ENCODE data around the gene VSIR. TPM values are rescaled to one million over a fixed set of nuclear protein-coding genes. Genes with fewer than 3 reads are reported as not detected.

VSIR gene
- total RNA-seq, 2 donors from 2014 or later: 0.07 to 0.68 TPM

- Mint-ChIP-seq H3K36me3 (ENCODE audit: low read depth) (no peaks in the 10 kb centered on the region), H3K4me1 (peaks cover 2% of the 10 kb centered on the region), H3K27me3 (ENCODE audit: insufficient read depth) (peaks cover 13% of the 10 kb centered on the region), H3K9me3 (peaks cover 2% of the 10 kb centered on the region), H3K27ac (no peak within 1 kb of the TSS), H3K4me3 (no peak within 1 kb of the TSS)
- Histone ChIP-seq H3K9me3 (ENCODE audit: control insufficient read depth, low read length) (no peaks in the 10 kb centered on the region), H3K27me3 (ENCODE audit: control insufficient read depth, insufficient read depth, low read length, poor library complexity, severe bottlenecking) (peaks cover 3% of the 10 kb centered on the region), H3K9ac (ENCODE audit: extremely low read depth, low read length, poor library complexity, severe bottlenecking) (no peak within 1 kb of the TSS), H3K27ac (ENCODE audit: low read depth, low read length) (no peak within 1 kb of the TSS), H3K36me3 (ENCODE audit: control insufficient read depth, insufficient read depth, low read length) (no peaks in the 10 kb centered on the region), H3K4me1 (ENCODE audit: control insufficient read depth, insufficient read depth, low read length) (no peaks in the 10 kb centered on the region), H3K4me3 (ENCODE audit: low read length) (no peak within 1 kb of the TSS)
- peak; percentile 80 for DNase-seq
- no peak for TF ChIP-seq CTCF (conservative IDR thresholded peaks at IDR 0.05)
- 73 to 81% methylated on average over 6 to 14 of the region's 14 CpGs for WGBS, 2 experiments (ENCODE audit: insufficient coverage in 1 of 2, insufficient read length in 1 of 2)
These were observed 53.7 kb downstream of the VSIR start, which contains the start of gene C10orf105 for GRCh38 chr10:71719464-71720201. Gene C10orf105 (minus strand): TSS chr10:71719778. CDS start chr10:71716337, 3,441 bp downstream.

- Histone ChIP-seq H3K4me1 (ENCODE audit: control insufficient read depth, insufficient read depth, low read length) (no peaks in the 10 kb centered on the region), H3K27ac (ENCODE audit: low read depth, low read length) (no peak overlapping the region), H3K27me3 (ENCODE audit: control insufficient read depth, insufficient read depth, low read length, poor library complexity, severe bottlenecking) (peaks cover 3% of the 10 kb centered on the region), H3K9ac (ENCODE audit: extremely low read depth, low read length, poor library complexity, severe bottlenecking) (no peak overlapping the region), H3K9me3 (ENCODE audit: control insufficient read depth, low read length) (no peaks in the 10 kb centered on the region), H3K4me3 (ENCODE audit: low read length) (no peak overlapping the region), H3K36me3 (ENCODE audit: control insufficient read depth, insufficient read depth, low read length) (no peaks in the 10 kb centered on the region)
- no peak overlapping the region for H3K4me3 Mint-ChIP-seq
- no peak for DNase-seq
- TF ChIP-seq CTCF (conservative IDR thresholded peaks at IDR 0.05): no peak
- peaks cover 2% of the 10 kb centered on the region for H3K4me1 Mint-ChIP-seq
- 84 to 91% methylated on average over 5 to 6 of the region's 7 CpGs for WGBS, 2 experiments (ENCODE audit: insufficient coverage in 1 of 2, insufficient read length in 1 of 2)
- peaks cover 2% of the 10 kb centered on the region for H3K9me3 Mint-ChIP-seq
- peaks cover 13% of the 10 kb centered on the region for H3K27me3 Mint-ChIP-seq (ENCODE audit: insufficient read depth)
- no peaks in the 10 kb centered on the region for H3K36me3 Mint-ChIP-seq (ENCODE audit: low read depth)
- H3K27ac Mint-ChIP-seq: no peak overlapping the region
These were observed 54.3 kb downstream of the VSIR start for GRCh38 chr10:71719042-71719441.

- no peak for TF ChIP-seq CTCF (conservative IDR thresholded peaks at IDR 0.05)
- H3K36me3 Mint-ChIP-seq (ENCODE audit: low read depth): no peaks in the 10 kb centered on the region
- H3K27ac ChIP-seq (ENCODE audit: low read depth, low read length): no peak overlapping the region
- H3K4me1 Mint-ChIP-seq: peaks cover 5% of the 10 kb centered on the region
- H3K9me3 Mint-ChIP-seq: peaks cover 2% of the 10 kb centered on the region
- no peak for DNase-seq
- H3K9ac ChIP-seq (ENCODE audit: extremely low read depth, low read length, poor library complexity, severe bottlenecking): no peak overlapping the region
- H3K27me3 Mint-ChIP-seq (ENCODE audit: insufficient read depth): peaks cover 11% of the 10 kb centered on the region
- H3K4me3 ChIP-seq (ENCODE audit: low read length): no peak overlapping the region
- no peak overlapping the region for H3K4me3 Mint-ChIP-seq
- no peak overlapping the region for H3K27ac Mint-ChIP-seq
- H3K9me3 ChIP-seq (ENCODE audit: control insufficient read depth, low read length): no peaks in the 10 kb centered on the region
- 92 to 93% methylated on average over 4 to 10 of the region's 10 CpGs for WGBS, 2 experiments (ENCODE audit: insufficient coverage in 1 of 2, insufficient read length in 1 of 2)
- peaks cover 3% of the 10 kb centered on the region for H3K27me3 ChIP-seq (ENCODE audit: control insufficient read depth, insufficient read depth, low read length, poor library complexity, severe bottlenecking)
- no peaks in the 10 kb centered on the region for H3K4me1 ChIP-seq (ENCODE audit: control insufficient read depth, insufficient read depth, low read length)
- no peaks in the 10 kb centered on the region for H3K36me3 ChIP-seq (ENCODE audit: control insufficient read depth, insufficient read depth, low read length)
These were observed 55.1 kb downstream of the VSIR start for GRCh38 chr10:71718165-71718698.
